ENCODE results near the gene IFNAR2.
A peak's percentile ranks its signal among the peaks of the same experiment; 100 is the strongest.

Gene IFNAR2

DNA sequence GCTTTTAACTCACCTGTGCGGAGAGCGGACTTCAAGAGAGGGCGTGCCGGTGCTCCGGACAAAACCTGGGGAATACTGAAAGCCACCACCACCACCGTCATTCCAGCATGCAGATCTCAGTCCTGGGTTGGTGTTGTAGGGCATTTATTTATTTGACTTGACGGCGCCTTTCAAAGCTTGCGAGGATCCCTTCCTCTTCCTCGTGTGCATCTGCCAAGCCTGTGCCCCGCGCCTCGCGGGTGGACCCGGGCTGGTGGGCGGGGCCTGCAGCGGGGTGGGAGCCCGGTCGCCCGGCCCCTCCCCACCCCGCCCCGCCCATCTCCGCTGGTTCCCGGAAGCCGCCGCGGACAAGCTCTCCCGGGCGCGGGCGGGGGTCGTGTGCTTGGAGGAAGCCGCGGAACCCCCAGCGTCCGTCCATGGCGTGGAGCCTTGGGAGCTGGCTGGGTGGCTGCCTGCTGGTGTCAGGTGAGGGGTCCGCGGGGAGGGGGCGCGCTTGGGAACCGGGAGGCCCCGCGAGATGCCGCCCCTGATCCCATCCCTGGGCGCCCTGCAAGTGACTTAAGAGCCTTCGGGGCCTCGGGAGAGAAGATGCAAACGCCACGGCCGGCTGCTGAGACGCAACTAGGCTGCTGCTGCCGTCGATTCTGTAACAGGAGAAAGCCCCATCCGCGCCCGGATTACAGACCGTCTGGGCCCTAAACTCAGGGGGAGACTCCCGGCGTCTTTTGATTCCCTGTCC, 36.5 kb downstream of the IFNAR2 start, which contains the start of gene IL10RB:
IL10RB (plus strand) TSS at position 318 of the 739 bp plus-strand sequence; CDS start at position 417, 99 bp downstream.
- H3K27ac ChIP-seq (ENCODE audit: extremely low read depth, low read depth, low read length) = peak within 1 kb of the TSS; percentile 25; the same call in 1 of the 2 replicates
- peak within 1 kb of the TSS; percentile 75 for H3K4me3 ChIP-seq (ENCODE audit: low read depth, low read length)
- H3K36me3 ChIP-seq (ENCODE audit: control insufficient read depth in 2 of 2, insufficient read depth in 1 of 2, low read length in 2 of 2) = peaks cover 0 to 32% of the 10 kb centered on the region in 2 experiments; a peak in 2 of 3 replicates
- H3K9me3 ChIP-seq (ENCODE audit: control insufficient read depth, insufficient read depth, low read depth, low read length) = no peaks in the 10 kb centered on the region
- H3K4me1 ChIP-seq (ENCODE audit: control insufficient read depth, insufficient read depth, low read length) = no peaks in the 10 kb centered on the region
- CTCF ChIA-PET = interaction anchor here (0.5 to 1.4 kb wide), 4 partner anchors 15 to 179 kb away, joined by 3 read pairs; no protein-coding TSS in a partner anchor
- POLR2A ChIA-PET = interaction anchor here (0.6 to 2.4 kb wide), 7 partner anchors 14 to 1632 kb away, joined by 3 to 11 read pairs (median 4); partner anchors contain the start of gene IFNAR1
- no peak for TF ChIP-seq WT1 (tag by site-specific recombination; IDR thresholded peaks at IDR 0.05)
- TF ChIP-seq ZNF518A (tag by site-specific recombination; conservative IDR thresholded peaks at IDR 0.05; ENCODE audit: low read depth) = 0 out of 2 replicates have a peak, but pooled peaks have one; percentile 20
- TF ChIP-seq, protein P1, sequence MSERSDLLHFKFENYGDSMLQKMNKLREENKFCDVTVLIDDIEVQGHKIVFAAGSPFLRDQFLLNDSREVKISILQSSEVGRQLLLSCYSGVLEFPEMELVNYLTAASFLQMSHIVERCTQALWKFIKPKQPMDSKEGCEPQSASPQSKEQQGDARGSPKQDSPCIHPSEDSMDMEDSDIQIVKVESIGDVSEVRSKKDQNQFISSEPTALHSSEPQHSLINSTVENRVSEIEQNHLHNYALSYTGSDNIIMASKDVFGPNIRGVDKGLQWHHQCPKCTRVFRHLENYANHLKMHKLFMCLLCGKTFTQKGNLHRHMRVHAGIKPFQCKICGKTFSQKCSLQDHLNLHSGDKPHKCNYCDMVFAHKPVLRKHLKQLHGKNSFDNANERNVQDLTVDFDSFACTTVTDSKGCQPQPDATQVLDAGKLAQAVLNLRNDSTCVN (tag by site-specific recombination; optimal IDR thresholded peaks at IDR 0.05) = peak; percentile 83
- TF ChIP-seq ZNF48 (tag by site-specific recombination; IDR thresholded peaks at IDR 0.05) = no peak
- TF ChIP-seq, protein P2, sequence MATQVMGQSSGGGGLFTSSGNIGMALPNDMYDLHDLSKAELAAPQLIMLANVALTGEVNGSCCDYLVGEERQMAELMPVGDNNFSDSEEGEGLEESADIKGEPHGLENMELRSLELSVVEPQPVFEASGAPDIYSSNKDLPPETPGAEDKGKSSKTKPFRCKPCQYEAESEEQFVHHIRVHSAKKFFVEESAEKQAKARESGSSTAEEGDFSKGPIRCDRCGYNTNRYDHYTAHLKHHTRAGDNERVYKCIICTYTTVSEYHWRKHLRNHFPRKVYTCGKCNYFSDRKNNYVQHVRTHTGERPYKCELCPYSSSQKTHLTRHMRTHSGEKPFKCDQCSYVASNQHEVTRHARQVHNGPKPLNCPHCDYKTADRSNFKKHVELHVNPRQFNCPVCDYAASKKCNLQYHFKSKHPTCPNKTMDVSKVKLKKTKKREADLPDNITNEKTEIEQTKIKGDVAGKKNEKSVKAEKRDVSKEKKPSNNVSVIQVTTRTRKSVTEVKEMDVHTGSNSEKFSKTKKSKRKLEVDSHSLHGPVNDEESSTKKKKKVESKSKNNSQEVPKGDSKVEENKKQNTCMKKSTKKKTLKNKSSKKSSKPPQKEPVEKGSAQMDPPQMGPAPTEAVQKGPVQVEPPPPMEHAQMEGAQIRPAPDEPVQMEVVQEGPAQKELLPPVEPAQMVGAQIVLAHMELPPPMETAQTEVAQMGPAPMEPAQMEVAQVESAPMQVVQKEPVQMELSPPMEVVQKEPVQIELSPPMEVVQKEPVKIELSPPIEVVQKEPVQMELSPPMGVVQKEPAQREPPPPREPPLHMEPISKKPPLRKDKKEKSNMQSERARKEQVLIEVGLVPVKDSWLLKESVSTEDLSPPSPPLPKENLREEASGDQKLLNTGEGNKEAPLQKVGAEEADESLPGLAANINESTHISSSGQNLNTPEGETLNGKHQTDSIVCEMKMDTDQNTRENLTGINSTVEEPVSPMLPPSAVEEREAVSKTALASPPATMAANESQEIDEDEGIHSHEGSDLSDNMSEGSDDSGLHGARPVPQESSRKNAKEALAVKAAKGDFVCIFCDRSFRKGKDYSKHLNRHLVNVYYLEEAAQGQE (tag by site-specific recombination; IDR thresholded peaks at IDR 0.05) = 0 out of 2 replicates have a peak, but pooled peaks have one; percentile 9
- TF ChIP-seq ZNF785 (tag by site-specific recombination; IDR thresholded peaks at IDR 0.05) = 0 out of 2 replicates have a peak, but pooled peaks have one; percentile 26
- TF ChIP-seq ZFP69B (tag by site-specific recombination; IDR thresholded peaks at IDR 0.05) = peak; percentile 72
- TF ChIP-seq ZEB2 (tag by site-specific recombination; IDR thresholded peaks at IDR 0.05) = 0 out of 2 replicates have a peak, but pooled peaks have one; percentile 52
- TF ChIP-seq ZNF768 (tag by site-specific recombination; IDR thresholded peaks at IDR 0.05) = no peak
- no peak for TF ChIP-seq ZNF704 (tag by site-specific recombination; IDR thresholded peaks at IDR 0.05)
- TF ChIP-seq ZBTB7A (tag by site-specific recombination; IDR thresholded peaks at IDR 0.05; ENCODE audit: low read depth) = peak; percentile 65; the same call in 1 of the 2 replicates
- TF ChIP-seq ZNF561 (tag by site-specific recombination; IDR thresholded peaks at IDR 0.05; ENCODE audit: borderline replicate concordance) = peak; percentile 68; the same call in 1 of the 2 replicates
- TF ChIP-seq ZNF354C (tag by site-specific recombination; IDR thresholded peaks at IDR 0.05; ENCODE audit: borderline replicate concordance, low read depth) = no peak
- peak; percentile 36; the same call in 1 of the 2 replicates for TF ChIP-seq PRDM10 (tag by site-specific recombination; IDR thresholded peaks at IDR 0.05)
- TF ChIP-seq ZNF654 (tag by site-specific recombination; IDR thresholded peaks at IDR 0.05; ENCODE audit: low read depth) = no peak
- peak; percentile 53; the same call in 1 of the 2 replicates for TF ChIP-seq MYNN (tag by site-specific recombination; IDR thresholded peaks at IDR 0.05; ENCODE audit: borderline replicate concordance)
- TF ChIP-seq ZNF747 (tag by site-specific recombination; IDR thresholded peaks at IDR 0.05) = no peak
- no peak for TF ChIP-seq ZNF292 (tag by site-specific recombination; IDR thresholded peaks at IDR 0.05; ENCODE audit: borderline replicate concordance, low read depth)
- TF ChIP-seq ZSCAN18 (tag by site-specific recombination; IDR thresholded peaks at IDR 0.05) = no peak
